Smooth muscle cell (in vitro differentiated cells): Measurements from ENCODE around the gene ACTL8. TPM values are rescaled to one million over a fixed set of nuclear protein-coding genes. Genes with fewer than 3 reads are reported as not detected.

Experiments used
- DNase-seq: peaks from one replicate; lab custom pipeline; 2025; ENCODE audit not compliant: unreplicated experiment; lab: John Stamatoyannopoulos, UW
- H2AFZ ChIP-seq: fragments of 200-600 bp; sonication (generic); 2 replicates; pipeline ENCODE4 v1.6.0; 2016; ENCODE audit warnings: antibody characterized with exemption, low read depth, mild to moderate bottlenecking
- H3F3A ChIP-seq: fragments of 200-600 bp; sonication (generic); 2 replicates; pipeline ENCODE4 v1.6.0; 2017; ENCODE audit warnings: antibody characterized with exemption, low read depth
- H3K27ac ChIP-seq: fragments of 200-600 bp; sonication (generic); 2 replicates; pipeline ENCODE4 v1.5.1; 2016; ENCODE audit warnings: low read depth, mild to moderate bottlenecking
- H3K27me3 ChIP-seq: fragments of 200-600 bp; sonication (generic); 2 replicates; pipeline ENCODE4 v1.6.1; 2016; ENCODE audit warnings: low read depth, mild to moderate bottlenecking
- H3K36me3 ChIP-seq: fragments of 200-600 bp; sonication (generic); 2 replicates; pipeline ENCODE4 v1.5.1; 2016; ENCODE audit warnings: low read depth
- H3K4me1 ChIP-seq: fragments of 200-600 bp; sonication (generic); 2 replicates; pipeline ENCODE4 v1.5.1; 2016; ENCODE audit warnings: low read depth
- H3K4me2 ChIP-seq: fragments of 200-600 bp; sonication (generic); 2 replicates; pipeline ENCODE4 v1.6.0; 2016; ENCODE audit warnings: mild to moderate bottlenecking
- H3K4me3 ChIP-seq: fragments of 200-600 bp; sonication (generic); 2 replicates; pipeline ENCODE4 v1.5.1; 2016; ENCODE audit warnings: mild to moderate bottlenecking
- H3K79me2 ChIP-seq: fragments of 200-600 bp; sonication (generic); 2 replicates; pipeline ENCODE4 v1.6.0; 2016; ENCODE audit warnings: low read depth, mild to moderate bottlenecking
- H3K9ac ChIP-seq: fragments of 200-600 bp; sonication (generic); 2 replicates; pipeline ENCODE4 v1.6.0; 2016; ENCODE audit warnings: low read depth
- H3K9me3 ChIP-seq: fragments of 200-600 bp; sonication (generic); replicated peaks from 2 replicates; pipeline ENCODE4 v1.5.1; 2016; ENCODE audit warnings: low read depth
- H4K20me1 ChIP-seq: fragments of 200-600 bp; sonication (generic); 2 replicates; pipeline ENCODE4 v1.6.0; 2016; ENCODE audit warnings: low read depth
- CTCF ChIP-seq: fragments of 200-600 bp; sonication (generic); IDR thresholded peaks from 2 replicates; pipeline ENCODE4 v1.5.1; 2017; ENCODE audit warnings: borderline replicate concordance, mild to moderate bottlenecking, antibody characterized with exemption; ENCODE audit not compliant: insufficient read depth, poor library complexity, severe bottlenecking
- WGBS: methylation state at CpG from one replicate; pipeline ENCODE4 v1.1.7; 2016; ENCODE audit warnings: low lambda C conversion rate; 5-methylcytosine and 5-hydroxymethylcytosine counted together
- polyA plus RNA-seq: library from polyadenylated mRNA; unstranded; fragments of >200 nt; fragmentation: Nextera tagmentation; extraction: Ambion mirVana; gene quantifications from 2 replicates; pipeline ENCODE4 v1.2.1, GENCODE V29; 2016
- total RNA-seq: library from RNA; depleted of rRNA; stranded (reverse); fragments of >200 nt; gene quantifications from 2 replicates; pipeline ENCODE4 v1.2.3, GENCODE V29; 2014

The ACTL8 gene
- total and polyA plus RNA-seq, 2 experiments from 2014 or later, result 0.13 TPM; not detected in 1

- H3K4me2 ChIP-seq, result no peak overlapping the region
- no peaks in the 10 kb centered on the region for H3K79me2 ChIP-seq
- no peak overlapping the region for H3K4me3 ChIP-seq
- WGBS, result 83% methylated on average over 11 of the region's 11 CpGs
- no peaks in the 10 kb centered on the region for H4K20me1 ChIP-seq
- H3K9ac ChIP-seq, result no peak overlapping the region
- peaks cover 12% of the 10 kb centered on the region for H3K27me3 ChIP-seq
- TF ChIP-seq CTCF, result no peak
- no peak overlapping the region for H3K27ac ChIP-seq
- no peaks in the 10 kb centered on the region for H3F3A ChIP-seq
- H3K36me3 ChIP-seq, result no peaks in the 10 kb centered on the region
- no peaks in the 10 kb centered on the region for H3K4me1 ChIP-seq
- H3K9me3 ChIP-seq, result no peaks in the 10 kb centered on the region
- DNase-seq, result no peak
- H2AFZ ChIP-seq, result no peak overlapping the region
These were observed 98.3 kb downstream of the ACTL8 start for GRCh38 chr1:17853241-17853935.

- Histone ChIP-seq H3K27me3 (peaks cover 12% of the 10 kb centered on the region), H3K79me2 (no peaks in the 10 kb centered on the region), H3F3A (no peaks in the 10 kb centered on the region), H3K9ac (no peak overlapping the region), H3K4me2 (no peak overlapping the region), H3K4me1 (no peaks in the 10 kb centered on the region), H3K4me3 (no peak overlapping the region), H2AFZ (no peak overlapping the region), H3K9me3 (no peaks in the 10 kb centered on the region), H3K36me3 (no peaks in the 10 kb centered on the region), H3K27ac (no peak overlapping the region), H4K20me1 (no peaks in the 10 kb centered on the region)
- no peak for TF ChIP-seq CTCF
- DNase-seq, result no peak
- 92% methylated on average over 7 of the region's 7 CpGs for WGBS
These were observed 101.5 kb downstream of the ACTL8 start for GRCh38 chr1:17856496-17857108.

- DNase-seq, result no peak
- Histone ChIP-seq H3F3A (no peaks in the 10 kb centered on the region), H3K9me3 (no peaks in the 10 kb centered on the region), H3K36me3 (no peaks in the 10 kb centered on the region), H3K4me2 (no peak overlapping the region), H4K20me1 (no peaks in the 10 kb centered on the region), H3K4me3 (no peak overlapping the region), H3K9ac (no peak overlapping the region), H2AFZ (no peak overlapping the region), H3K27ac (no peak overlapping the region), H3K4me1 (no peaks in the 10 kb centered on the region), H3K27me3 (peaks cover 12% of the 10 kb centered on the region), H3K79me2 (no peaks in the 10 kb centered on the region)
- 78% methylated on average over 4 of the region's 4 CpGs for WGBS
- no peak for TF ChIP-seq CTCF
These were observed 102.0 kb downstream of the ACTL8 start for GRCh38 chr1:17857109-17857499.
